A549 (cell line): ENCODE results near the gene SRPX2. TPM values are rescaled to one million over a fixed set of nuclear protein-coding genes. Genes with fewer than 3 reads are reported as not detected.

Experiments used
- ATAC-seq, 2 experiments: fragments of 200-7000 bp in 1 of 2; fragments of >200 bp in 1 of 2; cut with Nextera tagmentation in 1 of 2; cut with Tn5 transposase in 1 of 2; 3 replicates each; pipeline versions ENCODE4 v1.8.0 to v1.9.1; 2018 to 2020; ENCODE audit warnings: mild to moderate bottlenecking in 1 of 2, moderate library complexity in 1 of 2
- CTCF ChIA-PET: fragments of 300-600 bp; sonication (Branson Sonifier 250); formaldehyde crosslinking; extraction: SDS; loops from one replicate; lab custom pipeline; 2021; ENCODE audit warnings: antibody characterized with exemption, inconsistent platforms; lab: Yijun Ruan, JAX
- POLR2A ChIA-PET: fragments of 350-600 bp; formaldehyde crosslinking; extraction: SDS; loops from one replicate; lab custom pipeline; 2021; ENCODE audit warnings: antibody characterized with exemption, inconsistent platforms; lab: Yijun Ruan, JAX
- DNase-seq, 2 experiments: peaks; one replicate each; pipeline versions ENCODE4 v3.0.0 to v3.0.0-alpha.2; 2011 to 2016; ENCODE audit warnings: low read depth in 1 of 2, low spot score in 1 of 2
- FAIRE-seq: peaks from 2 replicates; lab custom pipeline; 2011; peaks lifted over from hg19 to GRCh38; lab: Jason Lieb, UNC
- H3K27ac ChIP-seq, 2 experiments: fragments of >200 bp; sonication (Bioruptor Twin); formaldehyde crosslinking; 3 replicates each; pipeline ENCODE4 v1.5.1; 2016 to 2017
- H3K4me1 ChIP-seq: fragments of >200 bp; sonication (Bioruptor Twin); formaldehyde crosslinking; 3 replicates; pipeline ENCODE4 v1.6.1; 2016
- H3K4me2 ChIP-seq: fragments of >200 bp; sonication (Bioruptor Twin); formaldehyde crosslinking; 3 replicates; pipeline ENCODE4 v1.6.1; 2016
- H3K4me3 ChIP-seq: fragments of >200 bp; sonication (Bioruptor Twin); formaldehyde crosslinking; 3 replicates; pipeline ENCODE4 v1.5.1; 2016
- H3K9me3 ChIP-seq: fragments of >200 bp; sonication (Bioruptor Twin); formaldehyde crosslinking; 3 replicates; pipeline ENCODE4 v1.6.1; 2016
- BHLHE40 ChIP-seq: IDR thresholded peaks from 2 replicates; pipeline ENCODE4 v1.6.1; 2012; ENCODE audit warnings: low read depth, low read length, inconsistent platforms
- CBX2 ChIP-seq: fragments of 200-600 bp; sonication (generic); IDR thresholded peaks from 2 replicates; pipeline ENCODE4 v1.6.1; 2016; ENCODE audit warnings: low read depth, mild to moderate bottlenecking, borderline replicate concordance
- CHD2 ChIP-seq: fragments of 150-350 bp; IDR thresholded peaks from 2 replicates; pipeline ENCODE4 v1.6.1; 2014; ENCODE audit warnings: low read length; ENCODE audit not compliant: partially characterized antibody
- FOSL2 ChIP-seq, 2 experiments: fragments of 450-650 bp in 1 of 2; fragments of >200 bp in 1 of 2; sonication (Bioruptor Twin) in 1 of 2; formaldehyde crosslinking; IDR thresholded peaks; 2 replicates each; pipeline versions ENCODE4 v1.5.0 to v1.6.1; 2016 to 2020; ENCODE audit warnings: mild to moderate bottlenecking in 1 of 2, moderate library complexity in 1 of 2
- FOXS1 ChIP-seq: fragments of 250-450 bp; sonication (Bioruptor Pico); IDR thresholded peaks from 2 replicates; pipeline ENCODE4 v1.5.0; 2020; ENCODE audit warnings: mild to moderate bottlenecking, moderate library complexity
- KDM5A ChIP-seq: fragments of 200-600 bp; sonication (generic); IDR thresholded peaks from 2 replicates; pipeline ENCODE4 v1.6.1; 2016; ENCODE audit warnings: antibody characterized with exemption, mild to moderate bottlenecking
- MAFK ChIP-seq: fragments of 450-650 bp; IDR thresholded peaks from 2 replicates; pipeline ENCODE4 v1.6.1; 2014; ENCODE audit not compliant: partially characterized antibody
- MAX ChIP-seq: IDR thresholded peaks from 2 replicates; pipeline ENCODE4 v1.6.1; 2012
- MAZ ChIP-seq: fragments of 150-350 bp; IDR thresholded peaks from 2 replicates; pipeline ENCODE4 v1.6.1; 2014; ENCODE audit warnings: antibody characterized with exemption, low read depth, low read length, borderline replicate concordance
- MYC ChIP-seq: IDR thresholded peaks from 2 replicates; pipeline ENCODE4 v1.6.1; 2012; ENCODE audit warnings: mild to moderate bottlenecking, inconsistent platforms, low read length, improper control_type of control experiment, borderline replicate concordance
- NPAS2 ChIP-seq: fragments of 250-450 bp; sonication (Bioruptor Pico); IDR thresholded peaks from 2 replicates; pipeline ENCODE4 v1.8.0; 2022; ENCODE audit warnings: mild to moderate bottlenecking, moderate library complexity, borderline replicate concordance
- PHF8 ChIP-seq: fragments of 200-600 bp; sonication (generic); IDR thresholded peaks from 2 replicates; pipeline ENCODE4 v1.6.1; 2016; ENCODE audit warnings: low read depth, mild to moderate bottlenecking, antibody characterized with exemption, moderate library complexity, borderline replicate concordance
- POLR2A ChIP-seq: IDR thresholded peaks from 2 replicates; pipeline ENCODE4 v1.6.1; 2012; ENCODE audit warnings: mild to moderate bottlenecking, low read length
- RAD21 ChIP-seq, 2 experiments: fragments of >200 bp in 1 of 2; sonication (Bioruptor Twin) in 1 of 2; formaldehyde crosslinking in 1 of 2; IDR thresholded peaks in 1 of 2; conservative IDR thresholded peaks in 1 of 2; 2 replicates in 1 of 2; 3 replicates in 1 of 2; pipeline ENCODE4 v1.6.1; 2012 to 2018; ENCODE audit warnings: inconsistent platforms in 1 of 2
- RNF2 ChIP-seq: fragments of 200-600 bp; sonication (generic); IDR thresholded peaks from 2 replicates; pipeline ENCODE4 v1.6.1; 2016; ENCODE audit warnings: low read depth, mild to moderate bottlenecking, antibody characterized with exemption, moderate library complexity, borderline replicate concordance
- SMC3 ChIP-seq: fragments of >200 bp; sonication (Bioruptor Twin); formaldehyde crosslinking; IDR thresholded peaks from 3 replicates; pipeline ENCODE4 v1.6.1; 2018; ENCODE audit warnings: inconsistent platforms
- TFCP2L1 ChIP-seq: fragments of 250-450 bp; sonication (Bioruptor Pico); IDR thresholded peaks from 2 replicates; pipeline ENCODE4 v1.5.0; 2021; ENCODE audit warnings: mild to moderate bottlenecking
- TP53 ChIP-seq: fragments of 250-450 bp; sonication (Bioruptor Pico); IDR thresholded peaks from 2 replicates; pipeline ENCODE4 v1.5.0; 2021; ENCODE audit warnings: mild to moderate bottlenecking, moderate library complexity
- ZC3H11A ChIP-seq: fragments of 450-650 bp; IDR thresholded peaks from 2 replicates; pipeline ENCODE4 v1.6.1; 2014; ENCODE audit warnings: antibody characterized with exemption, mild to moderate bottlenecking
- ZFP36 ChIP-seq: fragments of 450-650 bp; IDR thresholded peaks from 2 replicates; pipeline ENCODE4 v1.6.1; 2014; ENCODE audit warnings: borderline replicate concordance; ENCODE audit not compliant: partially characterized antibody
- ZSCAN20 ChIP-seq: fragments of 250-450 bp; sonication (Bioruptor Pico); IDR thresholded peaks from 2 replicates; pipeline ENCODE4 v1.8.0; 2022; ENCODE audit warnings: mild to moderate bottlenecking, moderate library complexity
- WGBS: methylation state at CpG from one replicate; pipeline ENCODE4 v1.1.6; 2017; ENCODE audit errors: missing lambda C conversion rate; 5-methylcytosine and 5-hydroxymethylcytosine counted together
- polyA plus RNA-seq, 4 experiments: library from polyadenylated mRNA; depleted of rRNA in 3 of 4; stranded (reverse); fragments of >200 nt; fragmentation: RNase III in 1 of 4; extraction: RNeasy Plus Mini Kit Qiagen cat#74134 plus additional on column Dnase treatment in 1 of 4; gene quantifications; 2 replicates in 3 of 4; 3 replicates in 1 of 4; pipeline ENCODE4 v1.2.3, GENCODE V29; 2011 to 2017
- TF ChIP-seq, protein P1 (sequence below): fragments of >200 bp; sonication (Bioruptor Twin); formaldehyde crosslinking; IDR thresholded peaks from 2 replicates; pipeline ENCODE4 v1.6.1; 2016
- TF ChIP-seq, protein P2 (sequence below): fragments of >200 bp; sonication (Bioruptor Twin); formaldehyde crosslinking; IDR thresholded peaks from 3 replicates; pipeline ENCODE4 v1.5.1; 2016
- TF ChIP-seq, protein P3 (sequence below): fragments of 450-650 bp; IDR thresholded peaks from 2 replicates; pipeline ENCODE4 v1.6.1; 2014; ENCODE audit warnings: antibody characterized with exemption
- TF ChIP-seq, protein P4 (sequence below): IDR thresholded peaks from 2 replicates; pipeline ENCODE4 v1.6.1; 2012; ENCODE audit warnings: low read depth, borderline replicate concordance

Gene SRPX2
- polyA plus RNA-seq, 2 of the 4 experiments (the other 2 are of a cell fraction), result 2.3 to 6.7 TPM

DNA sequence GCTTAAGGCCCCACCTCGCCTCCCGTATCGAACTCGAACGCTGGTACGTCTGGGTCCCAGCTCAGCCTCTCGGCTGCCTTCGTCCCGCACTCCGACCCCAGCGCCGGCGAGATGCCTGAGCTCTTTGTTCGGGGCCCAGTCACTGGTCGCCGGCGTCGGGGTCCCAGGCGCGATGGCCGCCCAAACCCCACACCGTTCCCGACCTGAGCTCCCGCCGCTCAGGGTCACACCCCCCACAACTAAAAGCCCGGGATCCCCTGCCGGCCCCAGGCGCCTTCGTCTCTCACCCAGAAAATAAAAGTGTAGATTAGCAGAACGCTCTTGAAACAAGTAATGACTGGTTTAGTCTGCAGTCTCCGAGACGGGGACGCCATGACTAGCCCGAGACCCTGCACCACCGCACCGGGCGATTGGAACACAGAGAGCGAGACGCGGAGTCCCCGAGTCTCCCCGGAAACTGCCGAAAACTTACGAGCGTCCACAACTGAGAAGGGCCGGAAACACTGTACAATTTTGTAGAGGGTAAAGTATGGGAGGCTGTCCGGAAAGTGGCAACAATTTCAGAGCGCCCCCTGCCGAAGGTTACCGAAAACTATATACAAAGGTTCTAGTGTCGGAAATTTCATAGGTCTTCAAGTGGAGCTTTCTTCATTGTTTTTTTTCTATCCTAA lies 7.5 kb upstream of the SRPX2 start, which contains the start of gene TSPAN6:
Gene TSPAN6 (minus strand): TSS at position 486 of the 671 bp plus-strand sequence. CDS start 112 bp downstream, at position 374.
- H3K27ac ChIP-seq, result peak within 1 kb of the TSS; percentile 81 to 92
- H3K4me2 ChIP-seq, result peak within 1 kb of the TSS; percentile 80
- peak; percentile 87 to 91 for DNase-seq
- H3K9me3 ChIP-seq, result no peaks in the 10 kb centered on the region
- H3K4me1 ChIP-seq, result peaks cover 8% of the 10 kb centered on the region; the same call in 2 of the 3 replicates
- H3K4me3 ChIP-seq, result peak within 1 kb of the TSS; percentile 79
- WGBS, result 2% methylated on average over 19 of the region's 51 CpGs
- TF ChIP-seq POLR2A (peak; percentile 54), MAFK (no peak), KDM5A (peak; percentile 57; the same call in 1 of the 2 replicates), RAD21 (conservative IDR thresholded peaks at IDR 0.05 in 1 of 2, IDR thresholded peaks at IDR 0.05 in 1 of 2) (peak; percentile 31 to 45; a peak in 2 of 5 replicates), PHF8 (peak; percentile 77; the same call in 1 of the 2 replicates), ZSCAN20 (CRISPR knock-in tag) (no peak)
- TF ChIP-seq, protein P1, sequence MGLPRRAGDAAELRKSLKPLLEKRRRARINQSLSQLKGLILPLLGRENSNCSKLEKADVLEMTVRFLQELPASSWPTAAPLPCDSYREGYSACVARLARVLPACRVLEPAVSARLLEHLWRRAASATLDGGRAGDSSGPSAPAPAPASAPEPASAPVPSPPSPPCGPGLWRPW, result no peak
- TF ChIP-seq, protein P2, sequence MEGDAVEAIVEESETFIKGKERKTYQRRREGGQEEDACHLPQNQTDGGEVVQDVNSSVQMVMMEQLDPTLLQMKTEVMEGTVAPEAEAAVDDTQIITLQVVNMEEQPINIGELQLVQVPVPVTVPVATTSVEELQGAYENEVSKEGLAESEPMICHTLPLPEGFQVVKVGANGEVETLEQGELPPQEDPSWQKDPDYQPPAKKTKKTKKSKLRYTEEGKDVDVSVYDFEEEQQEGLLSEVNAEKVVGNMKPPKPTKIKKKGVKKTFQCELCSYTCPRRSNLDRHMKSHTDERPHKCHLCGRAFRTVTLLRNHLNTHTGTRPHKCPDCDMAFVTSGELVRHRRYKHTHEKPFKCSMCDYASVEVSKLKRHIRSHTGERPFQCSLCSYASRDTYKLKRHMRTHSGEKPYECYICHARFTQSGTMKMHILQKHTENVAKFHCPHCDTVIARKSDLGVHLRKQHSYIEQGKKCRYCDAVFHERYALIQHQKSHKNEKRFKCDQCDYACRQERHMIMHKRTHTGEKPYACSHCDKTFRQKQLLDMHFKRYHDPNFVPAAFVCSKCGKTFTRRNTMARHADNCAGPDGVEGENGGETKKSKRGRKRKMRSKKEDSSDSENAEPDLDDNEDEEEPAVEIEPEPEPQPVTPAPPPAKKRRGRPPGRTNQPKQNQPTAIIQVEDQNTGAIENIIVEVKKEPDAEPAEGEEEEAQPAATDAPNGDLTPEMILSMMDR, result peak; percentile 69
- peak; percentile 100 for ATAC-seq
- peak; percentile 97 for FAIRE-seq
- ChIA-PET CTCF (interaction anchor here (0.6 to 3.5 kb wide), 20 partner anchors 9 to 223 kb away, joined by 3 to 19 read pairs (median 4); no protein-coding TSS in a partner anchor), POLR2A (interaction anchor here (0.6 to 1.5 kb wide), 4 partner anchors 13 to 414 kb away, joined by 4 to 14 read pairs (median 4); no protein-coding TSS in a partner anchor)

DNA sequence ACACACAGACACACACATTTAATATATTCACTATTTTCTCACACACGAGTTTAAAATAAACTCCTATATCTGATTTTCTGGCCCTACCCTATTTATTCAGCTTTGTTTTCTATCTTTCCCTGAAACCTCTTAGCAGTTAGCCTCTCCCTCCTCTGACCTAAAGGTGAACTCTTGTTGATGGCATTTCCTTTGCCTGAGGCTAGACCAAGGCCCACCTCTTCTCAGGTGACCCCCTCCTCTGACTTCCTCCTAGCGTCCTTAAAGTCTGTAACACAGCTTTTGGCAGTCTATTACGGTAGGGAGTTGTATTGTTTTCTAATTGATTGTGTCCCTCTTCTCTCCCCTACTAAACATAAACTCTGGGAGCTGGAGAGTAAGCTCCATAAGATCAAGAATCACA lies 1.7 kb upstream of the SRPX2 start:
- DNase-seq, result no peak
- Histone ChIP-seq H3K9me3 (no peaks in the 10 kb centered on the region), H3K4me1 (peaks cover 44% of the 10 kb centered on the region), H3K27ac (peak overlapping the region; percentile 36 to 75; a peak in 5 of 6 replicates), H3K4me2 (peak overlapping the region; percentile 24; the same call in 1 of the 3 replicates), H3K4me3 (no peak overlapping the region)
- no peak for TF ChIP-seq POLR2A
- TF ChIP-seq MAZ, result no peak
- TF ChIP-seq MYC, result no peak
- FAIRE-seq, result no peak
- ChIA-PET CTCF (interaction anchor here (1.4 to 1.9 kb wide), 2 partner anchors 29 to 126 kb away, joined by 3 to 4 read pairs; no protein-coding TSS in a partner anchor), POLR2A (no interaction called here)
- WGBS, result 44% methylated on average over 3 of the region's 3 CpGs
- no peak for ATAC-seq

GRCh38 chrX:100643212-100643611 lies 787 bp upstream of the SRPX2 start:
- ATAC-seq (no peak), DNase-seq (no peak)
- WGBS, result 94% methylated on average over 11 of the region's 11 CpGs
- peaks cover 53% of the 10 kb centered on the region for H3K4me1 ChIP-seq
- POLR2A ChIA-PET, result no interaction called here
- no peak for TF ChIP-seq MAX
- TF ChIP-seq CBX2, result no peak
- TF ChIP-seq TFCP2L1 (CRISPR knock-in tag), result no peak
- TF ChIP-seq NPAS2 (CRISPR knock-in tag), result no peak
- TF ChIP-seq BHLHE40, result no peak
- no peak for TF ChIP-seq TP53 (CRISPR knock-in tag)
- TF ChIP-seq, protein P1, result no peak
- TF ChIP-seq FOXS1, result no peak
- TF ChIP-seq, protein P3, sequence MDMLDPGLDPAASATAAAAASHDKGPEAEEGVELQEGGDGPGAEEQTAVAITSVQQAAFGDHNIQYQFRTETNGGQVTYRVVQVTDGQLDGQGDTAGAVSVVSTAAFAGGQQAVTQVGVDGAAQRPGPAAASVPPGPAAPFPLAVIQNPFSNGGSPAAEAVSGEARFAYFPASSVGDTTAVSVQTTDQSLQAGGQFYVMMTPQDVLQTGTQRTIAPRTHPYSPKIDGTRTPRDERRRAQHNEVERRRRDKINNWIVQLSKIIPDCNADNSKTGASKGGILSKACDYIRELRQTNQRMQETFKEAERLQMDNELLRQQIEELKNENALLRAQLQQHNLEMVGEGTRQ, result no peak
- TF ChIP-seq ZC3H11A, result no peak
- TF ChIP-seq, protein P4, sequence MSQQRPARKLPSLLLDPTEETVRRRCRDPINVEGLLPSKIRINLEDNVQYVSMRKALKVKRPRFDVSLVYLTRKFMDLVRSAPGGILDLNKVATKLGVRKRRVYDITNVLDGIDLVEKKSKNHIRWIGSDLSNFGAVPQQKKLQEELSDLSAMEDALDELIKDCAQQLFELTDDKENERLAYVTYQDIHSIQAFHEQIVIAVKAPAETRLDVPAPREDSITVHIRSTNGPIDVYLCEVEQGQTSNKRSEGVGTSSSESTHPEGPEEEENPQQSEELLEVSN, result no peak
- TF ChIP-seq CHD2, result no peak
- no peak for TF ChIP-seq POLR2A
- TF ChIP-seq RNF2, result no peak
- no peak for TF ChIP-seq FOSL2 (IDR thresholded peaks at IDR 0.05)
- TF ChIP-seq FOSL2 (CRISPR knock-in tag; IDR thresholded peaks at IDR 0.05), result no peak
- TF ChIP-seq SMC3, result no peak
- TF ChIP-seq ZFP36, result no peak
- TF ChIP-seq, all 56 proteins: peak for 0
- Histone ChIP-seq H3K27ac (peak overlapping the region; percentile 61 to 75; a peak in 5 of 6 replicates), H3K9me3 (no peaks in the 10 kb centered on the region), H3K4me2 (peak overlapping the region; percentile 79), H3K4me3 (no peak overlapping the region)
- CTCF ChIA-PET, result interaction anchor here (0.9 to 1.4 kb wide), 2 partner anchors 28 kb away, joined by 3 to 5 read pairs; no protein-coding TSS in a partner anchor
- FAIRE-seq, result no peak
